Activated CD8-positive, alpha-beta memory T cell treated with anti-CD3 and anti-CD28 coated beads for 1 hour (primary cell): ENCODE results near the gene PCGF3.
"Not testable (repeated sequence)": the region's sequence is repeated elsewhere in the genome, so short reads cannot be mapped to it uniquely, and the experiment has no call there.

Experiments
- DNase-seq, 2 donors: peaks; one replicate each; pipeline ENCODE4 v3.0.0-alpha.2; 2020; ENCODE audit warnings: low read depth in 1 of 2; ENCODE audit errors: extremely low read depth in 1 of 2

PCGF3 gene

DNA sequence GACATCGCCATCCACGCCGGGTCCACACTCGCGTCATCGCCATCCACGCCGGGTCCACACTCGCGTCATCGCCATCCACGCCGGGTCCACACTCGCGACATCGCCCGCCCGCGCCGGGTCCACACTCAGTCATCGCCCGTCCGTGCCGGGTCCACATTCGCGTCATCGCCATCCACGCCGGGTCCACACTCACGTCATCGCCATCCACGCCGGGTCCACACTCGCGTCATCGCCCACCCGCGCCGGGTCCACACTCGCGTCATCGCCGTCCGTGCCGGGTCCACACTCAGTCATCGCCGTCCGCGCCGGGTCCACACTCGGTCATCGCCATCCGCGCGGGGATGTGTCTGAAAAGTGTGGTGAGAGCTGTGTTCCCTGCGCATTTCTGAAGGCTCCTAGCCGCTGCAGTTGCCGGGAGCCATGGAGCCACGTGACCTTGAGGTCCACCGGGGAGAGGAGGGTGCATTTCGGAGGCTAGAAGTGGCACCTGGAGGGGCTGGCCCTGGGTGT is 17.3 kb downstream of the PCGF3 start:
- no peak for DNase-seq

DNA sequence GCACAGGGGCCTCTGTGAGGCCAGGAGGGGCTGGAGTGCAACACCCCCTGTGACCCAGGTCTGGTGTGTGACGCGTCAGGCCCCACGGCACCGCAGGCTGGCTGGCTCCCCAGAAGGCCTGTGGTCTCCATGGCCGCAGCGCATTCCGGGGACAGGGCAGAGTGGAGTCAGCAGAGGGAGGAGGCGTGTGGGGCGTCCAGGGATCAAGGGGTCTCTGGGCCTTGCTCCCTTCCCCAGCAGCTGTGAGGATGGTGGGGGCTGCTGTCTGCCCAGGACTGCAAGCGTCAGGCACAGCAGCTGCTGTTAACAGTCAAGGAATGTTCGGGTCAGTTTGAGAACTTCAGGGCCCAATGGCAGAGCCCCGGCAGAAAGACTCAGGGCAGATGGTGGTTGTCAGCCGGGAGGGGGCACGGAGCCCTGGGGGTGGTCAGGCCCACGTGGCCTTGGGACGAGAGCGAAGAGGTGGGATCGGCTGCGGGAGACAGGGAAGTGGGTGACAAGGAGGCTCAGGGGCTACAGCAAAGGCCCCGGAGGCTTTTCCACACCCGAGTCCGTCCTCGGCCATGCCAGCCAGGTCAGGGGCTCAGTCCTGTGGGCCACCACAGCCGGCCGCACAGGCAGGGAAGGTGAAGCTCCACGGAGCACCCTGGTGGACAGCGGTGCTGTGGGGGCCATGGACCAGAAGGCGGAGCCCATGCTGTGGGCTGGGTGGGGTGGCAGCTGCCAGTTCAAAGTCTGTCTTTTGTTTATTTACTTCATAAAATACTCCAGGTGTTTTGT is 18.3 kb downstream of the PCGF3 start:
- DNase-seq: no peak

DNA sequence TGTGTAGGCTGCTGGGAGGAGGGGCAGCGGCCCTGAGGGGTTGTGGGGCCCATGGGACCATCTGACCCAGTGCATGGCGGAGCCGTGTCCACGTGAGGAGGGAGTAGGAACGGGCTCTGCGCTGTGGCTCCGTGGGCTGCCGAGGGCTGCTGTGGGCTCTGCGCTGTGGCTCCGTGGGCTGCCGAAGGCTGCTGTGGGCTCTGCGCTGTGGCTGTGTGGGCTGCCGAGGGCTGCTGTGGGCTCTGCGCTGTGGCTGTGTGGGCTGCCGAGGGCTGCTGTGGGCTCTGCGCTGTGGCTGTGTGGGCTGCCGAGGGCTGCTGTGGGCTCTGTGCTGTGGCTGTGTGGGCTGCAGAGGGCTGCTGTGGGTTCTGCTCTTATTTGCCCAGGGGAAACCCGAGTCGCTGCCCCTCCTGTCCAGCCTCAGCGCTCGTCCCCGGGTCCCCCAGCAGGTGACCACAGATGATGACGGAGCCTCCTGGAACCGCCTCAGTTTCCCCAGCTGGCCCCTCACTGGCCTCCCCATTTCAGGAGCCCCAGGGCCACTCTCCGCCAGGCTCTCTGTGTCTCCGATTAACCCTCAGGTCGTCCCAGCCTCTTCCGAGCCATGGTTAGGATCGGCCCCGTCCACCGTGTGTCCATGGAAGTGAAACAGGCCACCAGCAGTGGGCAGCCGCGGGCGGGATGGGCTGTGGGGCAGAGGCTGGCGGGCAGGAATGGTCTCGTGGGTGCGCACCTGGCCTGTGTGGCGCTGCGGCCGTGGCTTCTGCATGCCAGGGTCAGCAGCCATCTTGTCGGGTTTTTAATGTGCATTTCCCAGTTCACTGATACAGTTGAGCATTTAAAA is 20.0 kb downstream of the PCGF3 start:
- no peak for DNase-seq

DNA sequence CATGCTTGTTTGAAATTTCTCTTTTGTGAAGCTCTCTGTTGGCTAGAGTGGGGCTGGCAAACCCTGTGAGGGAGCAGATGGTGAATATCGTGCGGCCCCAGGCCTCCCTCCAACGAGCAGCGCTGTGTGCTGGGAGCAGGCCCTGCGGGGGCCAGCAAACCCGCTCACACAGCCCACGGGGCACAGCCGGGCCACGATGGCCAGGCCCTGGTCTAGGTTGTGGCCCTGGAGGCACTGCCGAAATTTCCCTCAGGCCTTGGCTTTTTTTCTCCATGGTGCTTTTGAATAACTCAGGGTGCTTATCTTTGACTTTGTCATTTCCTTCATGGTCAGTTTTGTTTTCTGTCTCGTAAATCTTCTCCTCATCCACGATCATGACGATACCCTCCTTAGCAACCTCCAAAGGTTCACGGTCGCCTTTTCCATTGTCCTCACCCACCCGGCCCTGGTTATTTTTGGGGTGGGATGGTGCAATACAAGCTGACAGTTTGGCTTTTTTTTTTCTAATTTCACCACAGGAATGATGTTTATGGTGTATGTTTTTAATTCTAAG is 20.7 kb downstream of the PCGF3 start:
- DNase-seq: no peak

DNA sequence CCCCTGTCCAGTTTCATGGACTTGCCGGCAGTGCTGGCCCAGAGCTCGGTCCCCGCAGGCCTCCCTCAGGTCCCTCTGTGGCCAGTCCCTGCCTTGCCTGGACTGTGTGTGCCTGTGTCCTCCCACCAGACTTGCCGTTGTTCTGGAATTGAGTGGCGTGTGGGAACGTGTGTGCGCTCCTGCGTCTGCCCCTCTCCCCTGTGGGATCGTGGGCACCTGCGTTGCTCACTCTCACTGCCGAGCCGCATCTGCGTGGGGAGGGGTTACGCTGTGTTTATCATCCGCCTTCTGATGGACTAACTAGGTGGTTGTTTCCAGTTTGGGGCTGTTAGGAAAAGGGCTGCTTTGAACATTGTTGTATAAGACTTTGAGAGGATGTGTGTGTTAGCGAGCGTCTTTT is 21.2 kb downstream of the PCGF3 start:
- DNase-seq: no peak

GRCh38 chr4:727576-727975 is 21.9 kb downstream of the PCGF3 start:
- DNase-seq: no peak

DNA sequence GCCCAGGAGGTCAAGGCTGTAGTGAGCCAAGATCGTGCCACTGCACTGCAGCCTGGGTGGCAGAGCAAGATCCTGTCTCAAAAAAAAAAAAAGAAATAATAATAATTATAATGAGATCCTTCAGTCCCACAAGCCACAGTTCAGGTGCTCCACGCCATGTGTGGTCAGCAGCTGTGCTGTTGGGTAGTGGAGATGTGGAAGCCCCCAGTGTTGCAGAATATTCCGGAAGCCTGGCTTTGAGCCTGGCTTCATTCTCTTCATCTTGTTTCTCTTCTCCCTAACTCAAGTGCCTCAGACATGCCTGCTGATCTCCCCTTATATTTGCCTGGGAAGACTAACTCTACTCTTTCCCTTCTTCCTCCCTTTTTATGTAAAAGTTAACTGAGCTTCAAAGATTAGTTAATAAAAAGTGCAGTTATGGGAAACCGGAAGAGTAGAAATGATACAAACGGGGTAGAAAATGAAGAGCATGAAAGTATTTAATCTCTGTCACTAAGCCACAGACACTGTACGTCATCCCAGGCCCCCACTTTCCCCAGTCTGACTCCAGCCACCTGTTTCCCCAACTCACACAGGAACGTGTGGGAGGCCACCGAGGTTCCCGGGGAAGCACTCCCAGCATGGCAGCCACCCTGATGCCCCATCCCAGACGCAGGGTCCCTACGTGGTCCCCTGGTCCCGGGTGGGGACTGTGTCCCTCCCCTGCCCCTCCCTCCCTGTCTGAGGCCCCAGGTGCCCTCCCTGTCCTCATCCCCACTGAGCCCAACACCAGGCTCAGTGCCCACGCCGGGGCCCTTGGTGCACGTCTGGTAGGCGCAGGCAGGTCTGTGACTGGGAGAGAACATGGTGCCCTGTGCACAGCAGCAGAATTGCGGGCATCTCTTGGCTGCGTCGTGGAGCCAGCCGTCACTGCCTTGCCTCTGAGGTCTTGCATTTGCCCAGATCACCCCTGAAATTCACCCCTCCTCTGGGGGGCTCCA is 24.0 kb downstream of the PCGF3 start:
- DNase-seq: no peak

DNA sequence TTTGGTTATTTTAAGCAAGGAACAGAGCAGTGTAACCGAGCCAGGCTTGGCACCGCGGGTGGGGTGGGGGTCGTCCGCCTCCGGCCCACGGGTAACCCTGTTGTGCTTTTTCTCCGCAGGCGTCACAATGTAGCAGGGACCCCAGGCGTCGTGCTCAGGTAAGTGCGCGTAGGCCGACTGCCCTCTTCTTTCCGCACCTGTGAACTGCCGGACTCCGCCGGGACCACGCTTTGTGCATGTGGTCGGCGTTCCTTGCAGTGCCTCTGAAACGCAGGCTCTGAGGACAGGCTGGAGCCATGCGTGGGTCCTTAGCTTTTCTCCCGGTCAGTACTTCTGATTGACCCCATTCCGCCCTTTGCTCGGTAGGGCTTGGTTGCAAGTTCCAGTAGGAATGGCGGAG is 24.9 kb downstream of the PCGF3 start:
- no peak for DNase-seq

DNA sequence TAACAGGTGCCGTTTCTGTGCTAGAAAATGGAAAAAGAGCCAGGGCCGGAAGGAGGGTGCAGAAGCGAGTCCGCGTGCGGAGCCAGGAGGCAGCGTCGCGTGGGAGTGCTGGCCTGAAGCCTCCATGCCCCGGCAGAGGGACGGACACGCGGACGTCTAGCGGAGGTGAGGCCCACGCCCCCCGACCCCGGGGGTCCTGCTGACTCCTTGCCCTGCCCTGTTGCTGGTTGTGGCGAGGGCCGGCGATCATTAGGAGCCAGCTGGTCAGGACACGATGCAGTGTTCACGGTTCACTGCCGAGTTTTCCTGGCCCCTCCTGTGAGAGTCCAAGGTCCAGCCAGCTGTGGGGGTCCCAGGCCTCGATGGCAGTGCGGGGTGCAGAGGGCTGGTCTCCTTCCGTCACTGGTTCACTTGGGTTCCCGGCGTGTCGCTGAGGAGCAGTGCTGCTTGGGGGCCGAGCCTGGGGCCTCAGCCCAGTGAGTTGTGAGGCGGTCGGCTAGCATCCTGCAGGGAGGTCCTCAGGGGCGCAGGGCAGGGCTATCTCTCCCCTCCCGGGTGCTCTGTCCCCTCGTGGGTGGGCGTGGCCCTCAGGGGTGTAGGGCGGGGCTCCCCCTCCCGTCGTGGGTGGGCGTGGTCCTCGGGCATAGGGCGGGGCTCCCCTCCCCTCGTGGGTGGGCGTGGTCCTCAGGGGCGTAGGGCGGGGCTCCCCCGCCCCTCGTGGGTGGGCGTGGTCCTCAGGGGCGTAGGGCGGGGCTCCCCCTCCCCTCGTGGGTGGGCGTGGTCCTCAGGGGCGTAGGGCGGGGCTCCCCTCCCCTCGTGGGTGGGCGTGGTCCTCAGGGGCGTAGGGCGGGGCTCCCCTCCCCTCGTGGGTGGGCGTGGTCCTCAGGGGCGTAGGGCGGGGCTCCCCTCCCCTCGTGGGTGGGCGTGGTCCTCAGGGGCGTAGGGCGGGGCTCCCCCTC is 25.6 kb downstream of the PCGF3 start:
- not testable (repeated sequence) for DNase-seq

- not testable (repeated sequence) for DNase-seq
These were observed 26.3 kb downstream of the PCGF3 start for GRCh38 chr4:731954-732353.

DNA sequence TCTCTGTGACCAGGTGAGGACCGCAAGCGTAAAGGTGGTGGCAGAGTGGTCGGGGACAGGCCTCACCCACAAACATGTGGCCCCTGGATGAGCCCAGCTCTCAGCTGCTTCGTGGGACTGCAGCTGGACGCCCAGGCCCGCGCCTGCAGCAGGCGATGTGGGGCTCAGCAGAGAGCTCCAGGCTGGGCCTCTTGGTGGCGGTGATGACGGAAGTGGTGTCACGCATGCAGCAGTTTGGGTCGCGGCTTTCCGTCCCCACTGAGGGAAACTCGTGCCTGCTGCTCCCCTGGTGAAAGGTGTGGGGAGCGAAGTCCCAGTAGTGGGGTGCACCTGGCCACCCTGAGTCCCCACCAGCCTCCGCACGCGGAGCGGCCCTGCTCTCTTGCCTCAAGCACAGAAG is 26.9 kb downstream of the PCGF3 start:
- DNase-seq: no peak

GRCh38 chr4:732911-733630 is 27.4 kb downstream of the PCGF3 start:
- no peak for DNase-seq

- no peak for DNase-seq
These were observed 28.0 kb downstream of the PCGF3 start for GRCh38 chr4:733631-733980.

GRCh38 chr4:734075-734474 is 28.4 kb downstream of the PCGF3 start:
- DNase-seq: no peak

- no peak for DNase-seq
These were observed 29.3 kb downstream of the PCGF3 start for GRCh38 chr4:734951-735350.

- DNase-seq: no peak
These were observed 30.0 kb downstream of the PCGF3 start for GRCh38 chr4:735583-735982.

DNA sequence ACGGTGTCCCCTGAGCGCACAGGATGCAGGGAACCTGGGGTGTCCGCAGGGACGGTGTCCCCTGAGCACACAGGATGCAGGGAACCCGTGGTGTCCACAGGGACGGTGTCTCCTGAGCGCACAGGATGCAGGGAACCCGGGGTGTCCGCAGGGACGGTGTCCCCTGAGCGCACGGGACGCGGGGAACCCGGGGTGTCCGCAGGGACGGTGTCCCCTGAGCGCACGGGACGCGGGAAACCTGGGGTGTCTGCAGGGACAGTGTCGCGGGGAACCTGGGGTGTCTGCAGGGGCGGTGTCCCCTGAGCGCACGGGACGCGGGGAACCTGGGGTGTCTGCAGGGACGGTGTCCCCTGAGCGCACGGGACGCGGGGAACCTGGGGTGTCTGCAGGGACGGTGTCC is 30.9 kb downstream of the PCGF3 start:
- DNase-seq: not testable (repeated sequence)

- no peak for DNase-seq
These were observed 33.2 kb downstream of the PCGF3 start for GRCh38 chr4:738781-739280.

DNA sequence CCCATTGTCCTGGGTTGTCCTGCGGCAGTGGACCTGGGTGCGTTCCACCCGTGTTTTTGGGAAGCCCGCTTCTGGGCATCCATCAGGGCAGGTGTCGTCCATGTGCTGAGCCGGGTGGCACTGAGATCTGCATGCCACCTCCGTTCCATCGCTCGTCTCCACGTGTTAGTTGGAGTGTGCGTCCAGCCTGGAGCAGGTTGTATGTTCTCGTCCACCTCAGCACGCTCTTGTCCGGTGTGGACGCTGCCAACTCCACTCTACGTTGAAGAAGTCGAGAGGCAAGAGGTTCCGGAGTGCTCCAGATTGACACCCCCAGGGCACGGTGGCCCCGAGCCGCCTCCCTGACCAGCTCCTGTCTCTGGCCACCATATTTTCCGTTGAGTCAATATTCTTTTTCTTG is 33.9 kb downstream of the PCGF3 start:
- DNase-seq: no peak
